RWPE1 (cell line): ENCODE measurements around the gene TBCK.
A peak's percentile ranks its signal among the peaks of the same experiment; 100 is the strongest.

ENCODE experiments used
- CTCF ChIA-PET: fragments of 350-600 bp; sonication (Branson Sonifier 250); formaldehyde crosslinking; extraction: SDS; loops from one replicate; lab custom pipeline; 2021; lab: Yijun Ruan, JAX
- POLR2A ChIA-PET: fragments of 400-600 bp; formaldehyde crosslinking; extraction: SDS; loops from one replicate; lab custom pipeline; 2020; ENCODE audit warnings: antibody characterized with exemption; ENCODE audit not compliant: low non-redundant PET; lab: Yijun Ruan, JAX
- DNase-seq: peaks from one replicate; pipeline ENCODE4 v3.0.0; 2012; ENCODE audit warnings: low spot score
- H3K27ac ChIP-seq: fragments of 450-650 bp; 2 replicates; pipeline ENCODE4 v1.5.1; 2017
- TF ChIP-seq, protein P1 (sequence below): fragments of 450-650 bp; conservative IDR thresholded peaks from 2 replicates; pipeline ENCODE4 v1.5.1; 2017; ENCODE audit warnings: low read depth, mild to moderate bottlenecking

TBCK gene

DNA sequence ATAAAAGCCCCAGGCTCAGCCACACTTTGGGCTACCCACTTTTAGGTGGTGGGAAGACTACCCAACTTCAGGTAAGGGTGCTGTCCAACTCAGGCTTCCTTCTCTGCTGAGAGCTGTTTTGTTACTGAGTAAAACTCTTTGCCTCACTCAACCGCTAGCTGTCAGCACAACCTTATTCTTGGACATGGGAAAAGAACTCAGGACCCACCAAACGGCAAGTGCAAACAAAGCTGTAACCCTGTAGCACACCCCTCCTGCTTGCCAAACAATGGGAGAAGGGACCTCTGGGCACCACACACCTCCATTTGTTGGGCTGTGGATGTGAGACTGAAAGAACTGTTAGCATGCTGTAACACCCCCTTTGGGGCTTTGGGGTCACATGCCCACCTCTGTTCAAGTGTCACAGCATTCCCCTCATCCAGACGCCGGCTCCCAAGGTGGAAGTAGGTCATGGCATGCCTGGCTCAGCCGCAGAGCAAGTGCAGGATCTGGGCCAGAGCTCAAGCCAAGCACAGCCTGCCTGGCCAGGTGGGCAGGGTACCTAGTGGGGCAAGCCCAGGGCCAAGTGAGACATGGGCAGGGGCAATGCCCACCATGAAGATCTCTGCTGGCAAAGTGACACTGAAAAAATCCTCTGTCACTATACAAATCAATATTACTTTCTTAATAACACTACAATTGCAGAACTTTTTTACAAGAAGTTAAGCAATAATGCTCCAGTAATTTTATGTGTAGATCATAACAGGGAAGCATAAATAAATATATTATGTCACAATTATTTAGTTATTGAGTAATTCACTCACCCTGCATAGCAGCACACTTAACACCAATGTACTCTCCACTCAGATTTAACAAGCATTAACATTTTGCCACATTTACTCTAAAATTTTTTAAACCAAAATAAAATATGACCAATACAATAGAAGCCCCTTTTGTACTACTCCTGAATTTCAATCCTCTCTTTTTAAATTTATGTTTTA is 107.2 kb downstream of the TBCK start:
- CTCF ChIA-PET = interaction anchor here (0.6 kb wide), 1 partner anchor 50 kb away, joined by 3 read pairs; no protein-coding TSS in a partner anchor
- TF ChIP-seq, protein P1, sequence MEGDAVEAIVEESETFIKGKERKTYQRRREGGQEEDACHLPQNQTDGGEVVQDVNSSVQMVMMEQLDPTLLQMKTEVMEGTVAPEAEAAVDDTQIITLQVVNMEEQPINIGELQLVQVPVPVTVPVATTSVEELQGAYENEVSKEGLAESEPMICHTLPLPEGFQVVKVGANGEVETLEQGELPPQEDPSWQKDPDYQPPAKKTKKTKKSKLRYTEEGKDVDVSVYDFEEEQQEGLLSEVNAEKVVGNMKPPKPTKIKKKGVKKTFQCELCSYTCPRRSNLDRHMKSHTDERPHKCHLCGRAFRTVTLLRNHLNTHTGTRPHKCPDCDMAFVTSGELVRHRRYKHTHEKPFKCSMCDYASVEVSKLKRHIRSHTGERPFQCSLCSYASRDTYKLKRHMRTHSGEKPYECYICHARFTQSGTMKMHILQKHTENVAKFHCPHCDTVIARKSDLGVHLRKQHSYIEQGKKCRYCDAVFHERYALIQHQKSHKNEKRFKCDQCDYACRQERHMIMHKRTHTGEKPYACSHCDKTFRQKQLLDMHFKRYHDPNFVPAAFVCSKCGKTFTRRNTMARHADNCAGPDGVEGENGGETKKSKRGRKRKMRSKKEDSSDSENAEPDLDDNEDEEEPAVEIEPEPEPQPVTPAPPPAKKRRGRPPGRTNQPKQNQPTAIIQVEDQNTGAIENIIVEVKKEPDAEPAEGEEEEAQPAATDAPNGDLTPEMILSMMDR = no peak
- no peak overlapping the region for H3K27ac ChIP-seq
- DNase-seq = no peak
- POLR2A ChIA-PET = no interaction called here

DNA sequence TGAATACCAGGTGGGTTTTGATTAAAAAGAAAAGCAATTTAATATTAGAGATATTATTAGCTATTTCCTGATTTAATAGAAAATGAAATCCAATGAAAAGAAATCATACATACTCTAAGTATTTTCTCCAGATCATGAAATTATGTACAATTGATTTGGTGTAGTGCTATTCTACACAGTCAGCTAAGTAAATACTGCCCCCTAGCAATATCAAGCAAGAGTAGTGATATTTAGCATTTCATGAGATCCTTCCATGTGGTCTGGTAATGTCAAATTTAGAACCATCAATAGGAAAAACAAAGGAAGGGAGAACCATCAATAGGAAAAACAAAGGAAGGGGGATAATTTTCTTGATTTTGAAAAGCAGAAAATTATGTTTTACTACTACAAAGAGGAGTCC is 114.6 kb downstream of the TBCK start:
- ChIA-PET POLR2A (no interaction called here), CTCF (interaction anchor here (0.7 kb wide), 3 partner anchors 17 to 383 kb away, joined by 3 to 5 read pairs (median 3); no protein-coding TSS in a partner anchor)
- H3K27ac ChIP-seq = no peak overlapping the region
- TF ChIP-seq, protein P1 = peak; percentile 58
- DNase-seq = peak; percentile 4

- POLR2A ChIA-PET = no interaction called here
- no peak for DNase-seq
- CTCF ChIA-PET = no interaction called here
- H3K27ac ChIP-seq = no peak overlapping the region
- TF ChIP-seq, protein P1 = no peak
Observed at GRCh38 chr4:106195435-106195950, 120.5 kb downstream of the TBCK start.

GRCh38 chr4:106194801-106195200 is 121.2 kb downstream of the TBCK start:
- ChIA-PET CTCF (no interaction called here), POLR2A (no interaction called here)
- TF ChIP-seq, protein P1 = no peak
- no peak for DNase-seq
- H3K27ac ChIP-seq = no peak overlapping the region

- CTCF ChIA-PET = no interaction called here
- no peak overlapping the region for H3K27ac ChIP-seq
- DNase-seq = no peak
- POLR2A ChIA-PET = no interaction called here
- TF ChIP-seq, protein P1 = no peak
Observed at GRCh38 chr4:106192131-106192530, 123.9 kb downstream of the TBCK start.

DNA sequence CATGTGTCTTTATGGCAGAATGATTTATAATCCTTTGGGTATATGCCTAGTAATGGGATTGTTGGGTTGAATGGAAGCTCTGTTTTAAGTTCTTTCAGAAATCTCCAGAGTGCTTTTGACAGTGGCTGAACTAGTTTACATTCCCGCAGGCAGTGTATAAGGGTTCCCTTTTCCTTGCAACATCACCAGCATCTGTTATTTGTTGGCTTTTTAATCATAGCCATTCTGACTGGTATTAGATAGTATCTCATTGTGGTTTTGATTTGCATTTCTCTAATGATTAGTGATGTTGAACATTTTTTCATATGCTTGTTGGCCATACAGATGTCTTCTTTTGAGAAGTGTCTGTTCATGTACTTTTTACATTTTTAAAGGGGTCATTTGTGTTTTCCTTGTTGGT is 129.8 kb downstream of the TBCK start:
- TF ChIP-seq, protein P1 = no peak
- ChIA-PET POLR2A (no interaction called here), CTCF (interaction anchor here (0.6 kb wide), 2 partner anchors 238 to 1188 kb away, joined by 3 to 4 read pairs; no protein-coding TSS in a partner anchor)
- DNase-seq = no peak
- no peak overlapping the region for H3K27ac ChIP-seq
